MM.1S (cell line): ENCODE data around the gene NDUFA5.

ENCODE experiments used
- DNase-seq: peaks from one replicate; pipeline ENCODE4 v3.0.0-alpha.2; 2015
- H2AFZ ChIP-seq: fragments of 300-600 bp; sonication (generic); 2 replicates; pipeline ENCODE4 v1.6.0; 2016; ENCODE audit warnings: antibody characterized with exemption, low read length
- H3F3A ChIP-seq: fragments of 300-600 bp; sonication (generic); 2 replicates; pipeline ENCODE4 v1.6.1; 2016; ENCODE audit warnings: mild to moderate bottlenecking, antibody characterized with exemption, low read length, moderate library complexity, mixed read lengths; ENCODE audit not compliant: insufficient read depth
- H3K27ac ChIP-seq: fragments of 300-600 bp; sonication (generic); 2 replicates; pipeline ENCODE4 v1.5.1; 2016; ENCODE audit warnings: mild to moderate bottlenecking, low read length
- H3K27me3 ChIP-seq: fragments of 300-600 bp; sonication (generic); replicated peaks from 2 replicates; pipeline ENCODE4 v1.6.0; 2016; ENCODE audit warnings: low read length; ENCODE audit not compliant: insufficient read depth
- H3K36me3 ChIP-seq: fragments of 300-600 bp; sonication (generic); replicated peaks from 2 replicates; pipeline ENCODE4 v1.6.1; 2016; ENCODE audit warnings: mild to moderate bottlenecking, low read length, mixed read lengths; ENCODE audit not compliant: insufficient read depth
- H3K4me1 ChIP-seq: fragments of 300-600 bp; sonication (generic); 2 replicates; pipeline ENCODE4 v1.6.1; 2016; ENCODE audit warnings: low read length, mixed read lengths
- H3K4me2 ChIP-seq: fragments of 300-600 bp; sonication (generic); 2 replicates; pipeline ENCODE4 v1.6.0; 2016; ENCODE audit warnings: low read depth, low read length
- H3K4me3 ChIP-seq: fragments of 300-600 bp; sonication (generic); 2 replicates; pipeline ENCODE4 v1.5.1; 2016; ENCODE audit warnings: low read length, mixed read lengths
- H3K79me2 ChIP-seq: fragments of 300-600 bp; sonication (generic); 2 replicates; pipeline ENCODE4 v1.6.1; 2016; ENCODE audit warnings: mixed run types, low read length, mixed read lengths
- H3K9ac ChIP-seq: fragments of 300-600 bp; sonication (generic); 2 replicates; pipeline ENCODE4 v1.6.1; 2016; ENCODE audit warnings: low read length, mixed read lengths
- H3K9me2 ChIP-seq: fragments of 300-600 bp; sonication (generic); replicated peaks from 2 replicates; pipeline ENCODE4 v1.6.1; 2016; ENCODE audit warnings: mild to moderate bottlenecking, low read length, mixed read lengths; ENCODE audit not compliant: insufficient read depth
- H3K9me3 ChIP-seq: fragments of 300-600 bp; sonication (generic); replicated peaks from 2 replicates; pipeline ENCODE4 v1.6.1; 2016; ENCODE audit warnings: mild to moderate bottlenecking, low read length, mixed read lengths; ENCODE audit not compliant: insufficient read depth
- H4K20me1 ChIP-seq: fragments of 300-600 bp; sonication (generic); 2 replicates; pipeline ENCODE4 v1.6.1; 2016; ENCODE audit warnings: mild to moderate bottlenecking, low read length, moderate library complexity, mixed read lengths; ENCODE audit not compliant: insufficient read depth
- EZH2 ChIP-seq: fragments of 300-600 bp; sonication (generic); optimal IDR thresholded peaks from 2 replicates; pipeline ENCODE3; 2017; ENCODE audit warnings: low read depth, mild to moderate bottlenecking, antibody characterized with exemption, low read length, mixed read lengths
- EZH2phosphoT487 ChIP-seq: fragments of 300-600 bp; sonication (generic); IDR thresholded peaks from 2 replicates; pipeline ENCODE4 v1.6.1; 2018; ENCODE audit warnings: antibody characterized with exemption, low read length
- TF ChIP-seq, protein P1 (sequence below): fragments of 300-600 bp; sonication (generic); IDR thresholded peaks from 2 replicates; pipeline ENCODE4 v1.5.1; 2016; ENCODE audit warnings: antibody characterized with exemption, low read length, mixed read lengths

The NDUFA5 gene

DNA sequence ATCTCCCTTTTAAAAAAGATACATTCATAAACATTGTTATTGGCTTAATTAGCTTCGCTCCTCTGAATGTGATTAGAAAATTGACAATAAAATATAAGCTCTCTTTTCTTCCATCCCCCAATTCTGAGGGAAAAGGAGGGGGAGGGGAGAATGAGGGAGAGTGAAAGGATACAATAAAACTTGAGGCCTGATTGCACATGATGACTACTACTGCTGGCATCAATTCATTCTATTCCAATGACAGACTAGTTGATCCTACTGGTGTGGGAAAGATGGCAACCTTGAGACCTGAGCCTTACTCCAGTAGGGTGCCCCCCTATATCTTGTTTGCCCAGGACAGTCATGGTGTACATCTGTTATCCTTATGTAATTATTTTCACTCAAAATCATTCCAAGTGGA, 18.7 kb downstream of the NDUFA5 start:
- H3K27me3 ChIP-seq: peaks cover under 1% of the 10 kb centered on the region; the same call in 1 of the 2 replicates
- 0 out of 2 replicates have a peak, but pooled peaks cover 3% of the 10 kb centered on the region for H3K79me2 ChIP-seq
- no peaks in the 10 kb centered on the region for H3K9me3 ChIP-seq
- TF ChIP-seq EZH2 (no peak), EZH2phosphoT487 (no peak)
- TF ChIP-seq, protein P1, sequence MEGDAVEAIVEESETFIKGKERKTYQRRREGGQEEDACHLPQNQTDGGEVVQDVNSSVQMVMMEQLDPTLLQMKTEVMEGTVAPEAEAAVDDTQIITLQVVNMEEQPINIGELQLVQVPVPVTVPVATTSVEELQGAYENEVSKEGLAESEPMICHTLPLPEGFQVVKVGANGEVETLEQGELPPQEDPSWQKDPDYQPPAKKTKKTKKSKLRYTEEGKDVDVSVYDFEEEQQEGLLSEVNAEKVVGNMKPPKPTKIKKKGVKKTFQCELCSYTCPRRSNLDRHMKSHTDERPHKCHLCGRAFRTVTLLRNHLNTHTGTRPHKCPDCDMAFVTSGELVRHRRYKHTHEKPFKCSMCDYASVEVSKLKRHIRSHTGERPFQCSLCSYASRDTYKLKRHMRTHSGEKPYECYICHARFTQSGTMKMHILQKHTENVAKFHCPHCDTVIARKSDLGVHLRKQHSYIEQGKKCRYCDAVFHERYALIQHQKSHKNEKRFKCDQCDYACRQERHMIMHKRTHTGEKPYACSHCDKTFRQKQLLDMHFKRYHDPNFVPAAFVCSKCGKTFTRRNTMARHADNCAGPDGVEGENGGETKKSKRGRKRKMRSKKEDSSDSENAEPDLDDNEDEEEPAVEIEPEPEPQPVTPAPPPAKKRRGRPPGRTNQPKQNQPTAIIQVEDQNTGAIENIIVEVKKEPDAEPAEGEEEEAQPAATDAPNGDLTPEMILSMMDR: no peak
- H3F3A ChIP-seq: peaks cover 3% of the 10 kb centered on the region; the same call in 1 of the 2 replicates
- H3K9me2 ChIP-seq: no peaks in the 10 kb centered on the region
- DNase-seq: no peak
- no peak overlapping the region for H3K4me3 ChIP-seq
- H3K27ac ChIP-seq: no peak overlapping the region
- no peaks in the 10 kb centered on the region for H4K20me1 ChIP-seq
- H2AFZ ChIP-seq: no peak overlapping the region
- H3K4me1 ChIP-seq: peaks cover 3% of the 10 kb centered on the region; the same call in 1 of the 2 replicates
- H3K4me2 ChIP-seq: no peak overlapping the region
- H3K36me3 ChIP-seq: no peaks in the 10 kb centered on the region
- H3K9ac ChIP-seq: no peak overlapping the region

DNA sequence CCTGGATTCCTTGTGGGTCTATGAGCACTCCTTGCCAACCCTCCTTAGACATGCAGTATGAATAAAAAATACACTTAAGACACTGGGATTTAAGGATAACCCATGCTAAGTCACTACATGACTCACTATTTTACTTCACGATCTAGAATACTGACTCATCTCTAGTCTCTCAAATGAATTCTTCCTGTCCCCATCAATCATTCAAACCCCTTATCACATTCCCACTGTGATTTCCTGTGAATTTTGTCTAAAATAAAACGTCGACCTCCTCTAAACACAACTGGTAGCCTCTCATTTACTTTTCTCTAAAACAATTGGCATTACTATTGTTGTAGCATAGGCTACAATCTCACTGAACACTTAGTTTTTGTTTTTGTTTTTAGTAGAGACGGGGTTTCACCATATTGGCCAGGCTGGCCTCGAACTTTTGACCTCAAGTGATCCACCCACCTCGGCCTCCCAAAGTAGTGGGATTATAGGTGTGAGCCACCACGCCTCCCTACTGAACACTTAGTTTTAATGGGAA, 19.4 kb downstream of the NDUFA5 start:
- Histone ChIP-seq H3K27ac (no peak overlapping the region), H3F3A (peaks cover 9% of the 10 kb centered on the region; the same call in 1 of the 2 replicates), H3K9me3 (no peaks in the 10 kb centered on the region), H3K4me2 (no peak overlapping the region), H3K4me3 (no peak overlapping the region), H3K79me2 (no peaks in the 10 kb centered on the region), H3K4me1 (peaks cover 5% of the 10 kb centered on the region; the same call in 1 of the 2 replicates), H3K36me3 (no peaks in the 10 kb centered on the region), H3K27me3 (peaks cover 7% of the 10 kb centered on the region), H3K9me2 (no peaks in the 10 kb centered on the region), H2AFZ (no peak overlapping the region), H4K20me1 (no peaks in the 10 kb centered on the region), H3K9ac (no peak overlapping the region)
- TF ChIP-seq EZH2 (no peak), EZH2phosphoT487 (no peak)
- TF ChIP-seq, protein P1: no peak
- DNase-seq: no peak

DNA sequence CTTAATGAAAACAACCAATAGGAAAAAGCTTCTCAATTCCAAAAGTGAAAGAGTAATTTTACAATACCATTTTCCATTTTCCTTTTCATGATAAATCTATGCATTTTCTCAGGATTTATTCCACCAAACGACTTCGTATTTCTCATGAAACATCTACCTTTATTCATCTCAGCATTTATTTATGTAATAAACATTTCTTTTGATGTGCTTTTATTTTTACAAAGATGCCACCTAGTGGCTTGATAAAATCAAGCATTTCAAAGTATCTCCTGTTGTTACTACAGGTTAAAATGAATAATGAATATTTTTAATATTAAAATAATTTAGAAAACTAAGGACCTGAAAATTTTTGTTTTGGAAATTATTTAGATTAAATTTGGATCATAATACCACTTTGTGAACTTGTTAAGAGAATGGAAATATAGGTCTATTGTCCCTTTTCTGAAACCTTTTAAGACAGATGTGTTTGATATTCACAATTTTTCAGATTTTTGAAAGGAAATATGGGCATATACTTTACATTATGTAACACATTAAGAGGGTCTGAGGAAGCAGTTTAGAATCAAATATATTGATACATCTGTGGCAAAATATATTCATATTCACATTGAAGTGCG, 20.5 kb downstream of the NDUFA5 start:
- Histone ChIP-seq H3K27ac (no peak overlapping the region), H3K9me2 (no peaks in the 10 kb centered on the region), H3K4me3 (no peak overlapping the region), H3K27me3 (peaks cover 16% of the 10 kb centered on the region), H3F3A (peaks cover 11% of the 10 kb centered on the region; the same call in 1 of the 2 replicates), H3K9me3 (no peaks in the 10 kb centered on the region), H3K36me3 (no peaks in the 10 kb centered on the region), H2AFZ (no peak overlapping the region), H3K9ac (no peak overlapping the region), H4K20me1 (no peaks in the 10 kb centered on the region), H3K4me1 (peaks cover 5% of the 10 kb centered on the region; the same call in 1 of the 2 replicates), H3K79me2 (no peaks in the 10 kb centered on the region), H3K4me2 (no peak overlapping the region)
- peak; percentile 61 for DNase-seq
- TF ChIP-seq, protein P1: peak; percentile 48
- no peak for TF ChIP-seq EZH2
